ENCODE measurements around the gene SLC27A6. TPM values are rescaled to one million over a fixed set of nuclear protein-coding genes. Genes with fewer than 3 reads are reported as not detected.

SLC27A6 gene
- total and polyA plus RNA-seq, 2 donors from 2014 or later: not detected

DNA sequence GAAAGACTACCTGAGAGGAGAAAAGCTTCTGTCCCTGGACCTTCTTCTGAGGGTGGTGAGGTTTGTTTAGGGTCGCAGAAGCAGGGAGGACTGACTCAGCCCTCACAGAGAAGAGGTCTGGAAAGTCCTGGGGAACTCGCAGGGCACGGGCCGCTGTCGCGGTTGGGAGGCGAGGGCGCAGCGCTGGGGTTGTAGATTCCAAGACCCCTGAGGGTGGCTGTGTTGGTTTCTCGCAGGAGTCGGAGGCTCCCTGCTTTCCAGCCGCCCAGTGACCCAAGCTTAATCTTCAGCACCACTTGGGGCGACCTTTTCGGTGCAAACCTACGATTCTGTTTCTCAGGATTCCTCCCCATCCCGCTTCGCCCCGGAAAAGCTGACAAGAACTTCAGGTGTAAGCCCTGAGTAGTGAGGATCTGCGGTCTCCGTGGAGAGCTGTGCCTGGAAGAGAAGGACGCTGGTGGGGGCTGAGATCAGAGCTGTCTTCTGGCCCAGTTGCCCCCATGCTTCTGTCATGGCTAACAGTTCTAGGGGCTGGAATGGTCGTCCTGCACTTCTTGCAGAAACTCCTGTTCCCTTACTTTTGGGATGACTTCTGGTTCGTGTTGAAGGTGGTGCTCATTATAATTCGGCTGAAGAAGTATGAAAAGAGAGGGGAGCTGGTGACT, 482 bp downstream of the SLC27A6 start:
- H3K9me3 ChIP-seq (ENCODE audit: control insufficient read depth in 2 of 3, insufficient read depth in 1 of 3, low read length in 3 of 3): no peaks in the 10 kb centered on the region
- DNase-seq: peak in 2 of 5 donors; percentile 34 to 56
- no peaks in the 10 kb centered on the region for H3K4me1 ChIP-seq (ENCODE audit: control insufficient read depth in 2 of 3, insufficient read depth in 2 of 3, low read depth in 1 of 3, low read length in 3 of 3)
- H3K9ac ChIP-seq (ENCODE audit: low read length in 3 of 3): no peak overlapping the region
- peak overlapping the region in 1 of 3 donors; percentile 26 for H3K4me3 ChIP-seq (ENCODE audit: low read length in 3 of 3)
- FAIRE-seq: no peak
- no peak overlapping the region for H3K27ac ChIP-seq (ENCODE audit: low read depth in 2 of 2, low read length in 2 of 2)
- intact Hi-C loops (cut with DNase I): no loop called here
- TF ChIP-seq, protein P1, sequence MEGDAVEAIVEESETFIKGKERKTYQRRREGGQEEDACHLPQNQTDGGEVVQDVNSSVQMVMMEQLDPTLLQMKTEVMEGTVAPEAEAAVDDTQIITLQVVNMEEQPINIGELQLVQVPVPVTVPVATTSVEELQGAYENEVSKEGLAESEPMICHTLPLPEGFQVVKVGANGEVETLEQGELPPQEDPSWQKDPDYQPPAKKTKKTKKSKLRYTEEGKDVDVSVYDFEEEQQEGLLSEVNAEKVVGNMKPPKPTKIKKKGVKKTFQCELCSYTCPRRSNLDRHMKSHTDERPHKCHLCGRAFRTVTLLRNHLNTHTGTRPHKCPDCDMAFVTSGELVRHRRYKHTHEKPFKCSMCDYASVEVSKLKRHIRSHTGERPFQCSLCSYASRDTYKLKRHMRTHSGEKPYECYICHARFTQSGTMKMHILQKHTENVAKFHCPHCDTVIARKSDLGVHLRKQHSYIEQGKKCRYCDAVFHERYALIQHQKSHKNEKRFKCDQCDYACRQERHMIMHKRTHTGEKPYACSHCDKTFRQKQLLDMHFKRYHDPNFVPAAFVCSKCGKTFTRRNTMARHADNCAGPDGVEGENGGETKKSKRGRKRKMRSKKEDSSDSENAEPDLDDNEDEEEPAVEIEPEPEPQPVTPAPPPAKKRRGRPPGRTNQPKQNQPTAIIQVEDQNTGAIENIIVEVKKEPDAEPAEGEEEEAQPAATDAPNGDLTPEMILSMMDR (IDR thresholded peaks at IDR 0.05; ENCODE audit: borderline replicate concordance, extremely low read depth, insufficient read depth): no peak
- no peaks in the 10 kb centered on the region for H3K36me3 ChIP-seq (ENCODE audit: control insufficient read depth in 2 of 3, insufficient read depth in 3 of 3, low read length in 3 of 3)
- peaks cover 4% of the 10 kb centered on the region for H3K27me3 ChIP-seq (ENCODE audit: control insufficient read depth, insufficient read depth, low read length)

DNA sequence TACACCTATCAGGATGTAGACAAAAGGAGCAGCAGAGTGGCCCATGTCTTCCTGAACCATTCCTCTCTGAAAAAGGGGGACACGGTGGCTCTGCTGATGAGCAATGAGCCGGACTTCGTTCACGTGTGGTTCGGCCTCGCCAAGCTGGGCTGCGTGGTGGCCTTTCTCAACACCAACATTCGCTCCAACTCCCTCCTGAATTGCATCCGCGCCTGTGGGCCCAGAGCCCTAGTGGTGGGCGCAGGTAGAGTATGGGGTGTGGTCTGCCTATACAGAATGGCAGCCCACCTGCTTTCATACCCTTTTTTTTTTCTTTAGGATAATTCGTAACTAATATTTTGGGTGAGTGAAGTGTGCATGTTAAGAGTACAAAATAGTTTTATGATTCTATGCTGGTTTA, 1.1 kb downstream of the SLC27A6 start:
- TF ChIP-seq, protein P1 (IDR thresholded peaks at IDR 0.05; ENCODE audit: borderline replicate concordance, extremely low read depth, insufficient read depth): no peak
- Histone ChIP-seq H3K27ac (ENCODE audit: low read depth in 2 of 2, low read length in 2 of 2) (no peak overlapping the region), H3K27me3 (ENCODE audit: control insufficient read depth, insufficient read depth, low read length) (peaks cover 4% of the 10 kb centered on the region), H3K4me1 (ENCODE audit: control insufficient read depth in 2 of 3, insufficient read depth in 2 of 3, low read depth in 1 of 3, low read length in 3 of 3) (no peaks in the 10 kb centered on the region), H3K36me3 (ENCODE audit: control insufficient read depth in 2 of 3, insufficient read depth in 3 of 3, low read length in 3 of 3) (no peaks in the 10 kb centered on the region), H3K9me3 (ENCODE audit: control insufficient read depth in 2 of 3, insufficient read depth in 1 of 3, low read length in 3 of 3) (no peaks in the 10 kb centered on the region), H3K9ac (ENCODE audit: low read length in 3 of 3) (no peak overlapping the region), H3K4me3 (ENCODE audit: low read length in 3 of 3) (no peak overlapping the region)
- DNase-seq (no peak), FAIRE-seq (no peak)
- intact Hi-C loops (cut with DNase I): no loop called here

DNA sequence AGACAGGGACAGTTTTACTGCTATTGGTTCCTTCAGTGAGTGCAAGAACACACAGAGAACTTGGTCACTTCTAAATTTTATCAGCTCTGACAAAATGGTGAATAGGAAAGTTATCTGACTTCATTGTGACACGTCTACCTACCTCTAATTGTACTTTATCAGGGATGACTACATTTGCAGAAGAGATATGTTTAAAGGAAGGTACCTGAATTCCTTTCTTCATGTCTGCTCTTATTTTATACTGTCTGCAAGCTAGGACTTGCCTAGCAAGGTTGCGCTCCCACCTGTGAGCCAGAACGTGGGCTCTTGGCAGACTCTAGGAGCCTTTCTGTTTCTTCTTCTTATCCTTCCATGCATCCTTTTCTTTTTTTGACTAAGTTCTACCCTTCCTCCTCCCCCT, 1.6 kb downstream of the SLC27A6 start:
- intact Hi-C loops (cut with DNase I): no loop called here
- Histone ChIP-seq H3K27ac (ENCODE audit: low read depth in 2 of 2, low read length in 2 of 2) (no peak overlapping the region), H3K36me3 (ENCODE audit: control insufficient read depth in 2 of 3, insufficient read depth in 3 of 3, low read length in 3 of 3) (no peaks in the 10 kb centered on the region), H3K4me3 (ENCODE audit: low read length in 3 of 3) (no peak overlapping the region), H3K27me3 (ENCODE audit: control insufficient read depth, insufficient read depth, low read length) (peaks cover 4% of the 10 kb centered on the region), H3K9ac (ENCODE audit: low read length in 3 of 3) (no peak overlapping the region), H3K9me3 (ENCODE audit: control insufficient read depth in 2 of 3, insufficient read depth in 1 of 3, low read length in 3 of 3) (no peaks in the 10 kb centered on the region), H3K4me1 (ENCODE audit: control insufficient read depth in 2 of 3, insufficient read depth in 2 of 3, low read depth in 1 of 3, low read length in 3 of 3) (no peaks in the 10 kb centered on the region)
- FAIRE-seq: no peak
- no peak for DNase-seq
- TF ChIP-seq, protein P1 (IDR thresholded peaks at IDR 0.05; ENCODE audit: borderline replicate concordance, extremely low read depth, insufficient read depth): no peak

DNA sequence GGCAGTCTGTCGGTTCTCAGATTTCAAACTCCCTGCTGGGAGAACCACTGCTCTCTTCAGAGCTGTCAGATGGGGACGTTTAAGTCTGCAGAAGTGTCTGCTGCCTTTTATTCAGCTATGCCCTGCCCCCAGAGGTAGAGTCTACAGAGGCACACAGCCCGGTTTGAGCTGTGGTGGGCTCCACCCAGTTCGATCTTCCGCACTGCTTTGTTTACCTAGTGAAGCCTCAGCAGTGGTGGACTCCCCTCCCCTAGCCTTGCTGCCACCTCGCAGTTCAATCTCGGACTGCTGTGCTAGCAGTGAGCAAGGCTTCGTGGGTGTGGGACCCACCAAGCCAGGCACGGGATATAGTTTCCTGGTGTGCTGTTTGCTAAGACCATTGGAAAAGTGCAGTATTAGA, 8.0 kb downstream of the SLC27A6 start:
- Histone ChIP-seq H3K9ac (ENCODE audit: low read length in 3 of 3) (no peak overlapping the region), H3K9me3 (ENCODE audit: control insufficient read depth in 2 of 3, insufficient read depth in 1 of 3, low read length in 3 of 3) (no peaks in the 10 kb centered on the region), H3K27me3 (ENCODE audit: control insufficient read depth, insufficient read depth, low read length) (no peaks in the 10 kb centered on the region), H3K4me1 (ENCODE audit: control insufficient read depth in 2 of 3, insufficient read depth in 2 of 3, low read depth in 1 of 3, low read length in 3 of 3) (no peaks in the 10 kb centered on the region), H3K36me3 (ENCODE audit: control insufficient read depth in 2 of 3, insufficient read depth in 3 of 3, low read length in 3 of 3) (no peaks in the 10 kb centered on the region), H3K27ac (ENCODE audit: low read depth in 2 of 2, low read length in 2 of 2) (no peak overlapping the region), H3K4me3 (ENCODE audit: low read length in 3 of 3) (no peak overlapping the region)
- intact Hi-C loops (cut with DNase I): no loop called here
- TF ChIP-seq, protein P1 (IDR thresholded peaks at IDR 0.05; ENCODE audit: borderline replicate concordance, extremely low read depth, insufficient read depth): no peak
- FAIRE-seq (no peak), DNase-seq (no peak)
